Activated CD4-positive, CD25-positive, alpha-beta regulatory T cell treated with anti-CD3 and anti-CD28 coated beads, Interleukin-2, amount 50 U/mL, for 72 hours (primary cell): ENCODE data around the gene RSPO3.
"Not testable (repeated sequence)": the region's sequence is repeated elsewhere in the genome, so short reads cannot be mapped to it uniquely, and the experiment has no call there.

Experiments
- DNase-seq: peaks from one replicate; pipeline ENCODE4 v3.0.0; 2021

The RSPO3 gene, protein sequence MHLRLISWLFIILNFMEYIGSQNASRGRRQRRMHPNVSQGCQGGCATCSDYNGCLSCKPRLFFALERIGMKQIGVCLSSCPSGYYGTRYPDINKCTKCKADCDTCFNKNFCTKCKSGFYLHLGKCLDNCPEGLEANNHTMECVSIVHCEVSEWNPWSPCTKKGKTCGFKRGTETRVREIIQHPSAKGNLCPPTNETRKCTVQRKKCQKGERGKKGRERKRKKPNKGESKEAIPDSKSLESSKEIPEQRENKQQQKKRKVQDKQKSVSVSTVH

DNA sequence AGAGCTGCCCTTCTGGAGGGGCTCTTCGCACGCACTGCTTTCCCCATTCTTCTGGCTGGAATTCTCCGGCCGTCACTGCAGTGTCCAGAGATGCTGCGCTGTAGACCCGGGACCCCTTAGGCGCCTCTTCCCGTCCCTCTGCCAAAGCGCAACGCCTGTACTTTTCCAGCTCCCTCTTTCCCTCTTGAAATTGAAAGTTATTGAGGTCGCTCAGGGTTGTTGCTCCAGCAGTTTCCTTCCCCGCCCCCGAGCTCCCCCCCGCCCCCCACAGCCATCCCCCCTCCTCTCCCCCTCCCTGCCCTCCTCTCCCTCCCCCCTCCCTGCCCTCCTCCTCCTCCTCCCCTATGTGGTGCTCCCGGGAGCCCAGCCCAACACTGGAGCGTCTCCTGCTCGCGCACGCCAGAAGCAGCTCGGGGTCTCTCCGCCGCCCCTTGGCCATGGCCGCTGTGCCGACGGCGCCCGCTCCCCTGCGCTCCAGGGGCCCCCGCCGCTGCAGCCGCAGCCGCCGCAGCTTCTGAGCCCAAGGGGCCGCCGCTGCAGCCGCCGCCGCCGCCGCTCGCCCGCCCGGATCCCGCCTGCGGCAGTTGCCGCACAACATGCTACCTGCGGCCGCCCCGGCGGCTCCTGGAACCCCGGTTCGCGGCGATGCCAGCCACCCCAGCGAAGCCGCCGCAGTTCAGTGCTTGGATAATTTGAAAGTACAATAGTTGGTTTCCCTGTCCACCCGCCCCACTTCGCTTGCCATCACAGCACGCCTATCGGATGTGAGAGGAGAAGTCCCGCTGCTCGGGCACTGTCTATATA lies at the start of gene RSPO3:
RSPO3 (plus strand) TSS at position 374 of the 804 bp plus-strand sequence. CDS start 522 bp downstream, outside the sequence.
- peak; percentile 29 for DNase-seq

DNA sequence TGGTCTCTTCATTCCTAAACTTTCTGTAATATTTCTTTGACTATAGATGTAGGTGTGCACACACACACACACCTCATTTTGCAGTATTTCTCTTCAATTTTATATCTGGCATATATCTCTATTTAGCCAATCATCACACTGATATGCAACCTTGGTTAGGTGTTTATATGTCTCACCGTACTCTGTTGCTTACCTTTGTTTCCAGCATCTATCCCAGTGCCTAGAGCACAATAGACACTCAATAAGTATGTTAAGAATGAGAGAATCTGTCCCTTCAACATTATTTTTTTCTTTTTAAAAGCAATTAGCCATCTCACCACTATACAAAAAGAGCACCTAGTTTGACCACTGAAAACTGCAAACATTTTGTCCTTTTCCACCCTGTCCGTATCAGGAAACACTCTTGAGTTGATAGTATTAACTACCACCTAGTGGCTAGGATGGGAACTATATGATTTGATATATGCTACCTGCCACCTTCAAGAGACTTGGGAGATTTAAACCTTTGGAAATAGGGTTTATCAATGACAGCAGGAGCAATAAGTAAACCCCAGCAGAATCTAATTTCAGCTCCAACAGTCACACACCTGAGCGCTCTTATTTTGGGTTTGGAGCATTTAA lies 48.7 kb upstream of the RSPO3 start:
- no peak for DNase-seq

DNA sequence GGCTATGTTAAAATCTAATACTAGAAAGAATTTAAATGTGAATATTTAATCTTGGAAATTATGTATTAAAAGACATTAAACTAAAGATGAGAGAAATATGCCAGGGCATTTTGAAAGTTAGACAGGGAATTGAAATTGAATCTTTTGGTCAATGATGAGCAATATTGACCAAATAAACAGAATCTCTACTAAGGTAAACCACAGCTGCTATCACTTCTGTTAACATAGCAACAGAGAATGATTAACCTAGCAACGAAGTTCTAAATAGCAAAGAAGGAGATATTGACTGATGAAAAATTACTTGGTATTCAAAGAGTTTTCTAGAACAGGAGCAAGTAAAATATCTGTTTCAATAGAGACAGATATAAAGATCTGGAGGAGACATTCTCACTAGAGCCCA lies 45.2 kb upstream of the RSPO3 start:
- no peak for DNase-seq

DNA sequence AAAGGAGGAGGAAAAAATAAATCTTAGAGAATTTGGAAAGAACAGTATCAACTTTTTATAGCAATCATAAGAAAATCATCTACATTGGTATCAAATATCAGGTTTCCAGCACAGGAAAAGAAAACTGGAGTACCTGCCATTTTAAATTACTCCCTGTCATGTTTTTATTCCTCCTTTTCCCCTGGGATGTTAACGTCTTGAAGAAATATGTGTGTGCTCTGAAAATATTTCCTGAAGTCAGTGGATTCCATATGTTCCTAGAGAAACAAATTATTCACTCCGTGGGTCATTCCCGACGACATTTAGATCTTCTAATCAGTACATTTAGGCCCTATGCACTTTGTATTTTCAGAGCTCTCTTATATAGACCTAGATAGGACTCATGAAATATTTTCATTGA lies 42.0 kb upstream of the RSPO3 start:
- DNase-seq, result no peak

DNA sequence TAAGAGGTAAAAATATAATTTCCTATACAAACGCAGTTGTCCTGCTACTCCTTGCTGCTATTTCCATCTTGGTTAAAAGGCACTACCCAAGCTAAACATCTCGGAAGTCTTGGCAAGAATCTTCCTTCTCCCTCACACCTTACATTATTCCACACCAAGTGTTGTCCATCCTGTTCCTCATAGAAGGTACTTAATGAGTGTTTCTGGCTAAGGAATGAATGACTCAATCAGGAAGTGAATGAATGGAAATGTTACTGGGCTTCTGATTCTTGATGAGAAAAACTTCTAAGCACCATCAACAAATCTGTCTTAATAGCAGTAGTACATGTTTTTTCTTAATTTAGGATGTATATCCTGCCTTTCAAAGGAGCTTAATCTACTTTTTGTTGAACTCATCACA lies 40.6 kb upstream of the RSPO3 start:
- DNase-seq, result no peak

DNA sequence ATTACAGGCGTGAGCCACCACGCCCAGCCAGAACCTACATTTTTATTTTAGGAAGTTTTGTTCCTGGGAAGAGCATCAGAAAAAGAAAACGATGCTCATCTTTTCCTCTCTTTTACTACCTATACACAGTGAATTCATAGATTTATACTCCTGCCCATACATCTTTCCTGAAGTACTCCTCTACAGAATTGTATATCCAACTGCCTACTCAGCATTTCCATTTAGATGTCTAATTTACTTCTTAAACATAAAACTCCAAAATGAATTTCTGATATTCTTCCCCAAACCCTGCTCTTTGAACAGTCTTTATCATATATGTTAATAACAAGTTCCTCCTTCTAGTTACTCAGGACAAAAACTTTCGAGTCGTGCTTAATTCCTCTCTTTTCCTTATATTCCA lies 39.8 kb upstream of the RSPO3 start:
- no peak for DNase-seq

DNA sequence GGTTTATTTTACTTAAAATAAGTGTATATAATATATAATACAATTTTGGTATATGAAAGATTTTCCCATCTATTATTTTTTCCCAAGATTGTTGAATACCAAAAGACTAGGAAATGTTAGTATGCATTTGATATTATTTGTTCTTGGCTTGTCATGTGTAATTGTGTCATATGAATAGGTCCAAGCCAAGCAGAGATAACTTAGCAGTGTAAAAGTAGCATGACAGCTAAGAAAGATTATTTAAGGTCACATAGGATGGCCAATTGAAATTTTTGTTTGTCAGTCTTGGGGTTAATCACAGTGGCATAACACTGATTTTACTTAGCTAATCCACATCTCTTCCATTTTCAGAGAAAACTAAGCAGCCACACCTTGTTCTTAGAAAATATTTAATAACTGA lies 38.8 kb upstream of the RSPO3 start:
- no peak for DNase-seq

DNA sequence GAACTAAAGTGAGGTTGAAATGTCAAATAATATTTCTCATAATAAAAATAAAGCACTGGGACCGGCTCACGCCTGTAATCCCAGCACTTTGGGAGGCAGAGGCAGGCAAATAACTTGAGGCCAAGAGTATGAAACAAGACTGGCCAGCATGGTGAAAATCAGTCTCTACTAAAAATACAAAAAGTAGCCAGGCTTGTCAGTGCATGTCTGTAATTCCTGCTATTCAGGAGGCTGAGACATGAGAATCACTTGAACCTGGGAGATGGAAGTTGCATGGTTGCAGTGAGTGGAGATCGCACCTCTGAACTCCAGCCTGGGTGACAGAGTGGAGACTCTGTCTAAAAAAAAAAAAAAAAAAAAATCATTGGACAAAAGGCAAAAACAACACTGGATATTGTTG lies 38.4 kb upstream of the RSPO3 start:
- DNase-seq, result no peak

DNA sequence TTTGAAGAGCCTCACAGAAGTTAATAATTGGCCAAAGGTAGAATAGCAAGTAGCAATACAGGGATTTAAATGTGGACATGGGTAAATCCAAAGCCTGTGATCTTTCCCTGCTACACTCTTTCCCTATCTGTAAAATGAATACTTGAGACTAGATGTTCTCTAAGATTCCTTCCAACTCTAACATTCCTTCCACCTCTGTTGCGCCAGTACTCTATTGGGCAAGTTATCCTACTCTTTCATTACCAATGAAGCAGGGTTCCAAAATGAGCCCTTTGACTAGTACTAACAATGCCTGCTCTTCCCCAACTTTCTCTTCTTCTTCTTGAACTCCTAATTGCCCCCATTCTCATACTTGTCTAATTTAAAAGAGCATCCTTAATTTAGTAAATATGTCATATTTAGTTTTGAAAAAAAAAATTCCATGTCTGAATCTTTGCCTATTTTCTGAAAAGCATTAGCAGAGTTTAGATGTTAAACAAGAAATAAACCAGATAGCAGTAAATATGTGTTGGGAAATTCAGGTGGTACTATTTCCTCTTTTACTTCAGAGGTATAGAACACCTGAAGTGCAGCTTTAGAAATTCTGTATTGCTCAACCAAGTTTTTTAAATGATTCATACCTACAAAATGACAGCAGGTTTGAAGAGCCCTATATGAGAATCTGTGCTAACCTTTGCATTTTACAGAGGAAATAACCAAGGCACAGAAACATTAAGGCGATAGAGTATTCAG lies 35.1 kb upstream of the RSPO3 start:
- DNase-seq, result no peak

DNA sequence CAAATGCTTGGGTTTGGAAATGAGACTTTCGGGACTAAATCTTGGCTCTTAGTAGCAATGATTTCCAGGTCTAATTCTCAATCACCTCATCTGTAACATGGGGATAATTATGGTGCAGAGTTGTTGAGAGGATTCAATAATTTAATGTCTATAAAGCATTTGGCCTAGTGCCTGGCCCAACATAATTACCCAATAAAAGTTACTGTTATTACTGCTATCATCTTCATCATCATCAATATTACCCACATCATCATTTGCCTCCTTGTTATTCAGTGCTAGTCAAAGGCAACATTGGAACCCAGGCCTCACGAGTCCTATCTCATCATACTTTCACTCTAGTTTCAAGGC lies 34.5 kb upstream of the RSPO3 start:
- no peak for DNase-seq

DNA sequence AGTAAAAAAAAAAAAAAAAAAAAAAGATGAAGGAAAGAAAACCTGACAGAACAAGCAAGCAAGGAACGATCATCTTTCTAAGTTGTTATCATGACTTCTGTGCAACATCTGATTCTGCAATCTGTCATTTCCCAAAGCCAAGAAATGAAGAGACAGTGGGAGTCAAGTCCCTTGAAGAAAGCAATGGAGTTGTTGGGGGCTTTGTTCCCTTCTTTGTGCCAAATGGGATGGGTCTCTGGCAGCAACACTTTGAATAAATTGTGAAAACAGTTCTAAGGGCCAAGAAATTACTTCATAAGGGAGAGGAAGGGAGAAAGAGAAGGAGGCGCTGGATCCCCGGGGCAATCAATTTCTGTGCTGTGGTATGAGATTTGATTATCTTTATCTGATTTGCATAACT lies 33.3 kb upstream of the RSPO3 start:
- no peak for DNase-seq

DNA sequence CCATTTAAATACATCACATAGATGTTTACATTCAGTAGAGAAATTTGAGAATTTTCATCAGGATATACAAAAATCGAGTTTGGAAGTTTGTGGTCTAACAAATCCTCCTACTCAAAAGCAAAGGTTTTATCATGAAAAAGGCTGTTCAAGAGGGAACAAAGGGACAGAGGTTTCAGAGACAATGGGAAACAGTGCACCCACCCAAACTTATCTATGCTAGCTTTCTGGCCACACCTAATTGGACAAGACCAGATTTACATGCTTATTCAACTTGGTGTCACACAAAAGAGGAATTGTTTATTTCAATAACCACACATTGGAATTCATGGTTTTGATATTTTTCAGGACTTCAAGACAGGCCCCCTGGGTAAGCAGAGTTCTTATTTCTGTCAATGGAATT lies 28.4 kb upstream of the RSPO3 start:
- no peak for DNase-seq

DNA sequence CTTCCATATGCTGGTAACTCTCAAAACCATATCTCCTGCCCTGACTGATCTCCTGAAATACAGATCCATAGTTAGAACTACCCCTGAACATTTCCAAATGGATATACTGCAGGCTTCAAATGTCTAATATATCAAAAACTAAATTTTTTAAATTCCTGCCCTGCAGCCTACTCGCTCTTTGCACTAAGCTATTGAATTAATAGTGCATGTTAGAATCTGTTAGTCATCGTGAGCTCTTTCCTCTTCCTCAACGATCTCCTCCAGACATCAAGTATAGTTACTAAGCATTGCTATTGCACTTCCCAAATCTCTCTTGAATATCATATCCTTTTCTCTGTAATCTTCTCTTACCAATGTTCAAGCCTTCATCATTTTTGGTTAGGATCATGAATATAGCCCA lies 26.0 kb upstream of the RSPO3 start:
- DNase-seq, result no peak

DNA sequence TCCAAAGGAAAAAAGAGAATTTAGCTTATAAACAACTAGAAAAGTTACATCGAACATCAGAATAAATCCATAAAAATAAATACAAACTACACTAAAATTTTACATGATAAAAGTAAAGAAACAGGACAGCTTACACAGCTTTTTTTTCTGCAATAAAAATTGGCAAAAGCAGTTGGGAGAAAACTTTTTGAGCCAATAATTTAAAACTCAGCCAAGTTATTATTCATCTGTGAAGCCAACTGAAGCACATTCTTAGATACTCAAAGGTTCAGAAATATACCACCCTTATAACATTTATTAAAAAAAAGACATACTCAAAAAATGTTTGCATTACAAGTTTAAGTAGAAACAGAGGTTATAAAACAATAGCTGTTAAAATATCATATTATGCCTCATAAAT lies 23.7 kb upstream of the RSPO3 start:
- DNase-seq, result no peak

DNA sequence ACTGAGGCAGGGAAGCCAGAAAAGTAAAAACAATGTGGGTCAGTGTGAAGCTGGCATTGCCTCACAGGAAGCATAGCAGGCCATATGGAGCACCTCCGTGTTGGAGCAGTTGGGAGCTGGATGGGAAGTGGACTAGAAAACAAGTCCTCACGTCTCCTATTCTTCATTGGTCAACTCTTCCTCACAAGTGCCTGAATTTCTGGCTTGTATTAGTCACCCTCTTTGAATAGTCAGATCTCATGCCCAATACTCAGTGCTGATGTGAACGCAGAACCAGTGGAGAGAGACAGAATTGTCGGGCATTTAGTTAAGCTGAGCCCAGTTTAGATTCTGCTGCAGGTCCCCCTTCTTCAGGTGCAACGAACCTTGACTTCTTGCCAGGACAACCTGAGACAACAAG lies 22.3 kb upstream of the RSPO3 start:
- no peak for DNase-seq

DNA sequence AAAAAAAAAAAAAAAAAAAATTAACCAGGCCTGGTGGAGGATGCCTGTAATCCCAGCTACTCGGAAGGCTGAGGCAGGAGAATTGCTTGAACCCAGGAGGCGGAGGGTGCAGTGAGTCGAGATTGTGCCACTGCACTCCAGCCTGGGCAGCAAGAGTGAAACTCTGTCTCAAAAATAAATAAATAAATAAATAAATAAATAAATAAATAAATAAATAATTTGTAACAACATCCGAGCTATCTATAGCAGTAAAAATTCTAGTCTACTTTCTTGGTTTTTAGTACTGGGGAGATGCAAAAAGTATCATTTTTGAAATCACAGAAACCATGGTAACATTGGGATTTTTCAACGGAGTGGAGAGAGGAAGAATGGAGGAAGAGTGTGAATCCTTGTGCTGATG lies 21.0 kb upstream of the RSPO3 start:
- DNase-seq, result not testable (repeated sequence)

DNA sequence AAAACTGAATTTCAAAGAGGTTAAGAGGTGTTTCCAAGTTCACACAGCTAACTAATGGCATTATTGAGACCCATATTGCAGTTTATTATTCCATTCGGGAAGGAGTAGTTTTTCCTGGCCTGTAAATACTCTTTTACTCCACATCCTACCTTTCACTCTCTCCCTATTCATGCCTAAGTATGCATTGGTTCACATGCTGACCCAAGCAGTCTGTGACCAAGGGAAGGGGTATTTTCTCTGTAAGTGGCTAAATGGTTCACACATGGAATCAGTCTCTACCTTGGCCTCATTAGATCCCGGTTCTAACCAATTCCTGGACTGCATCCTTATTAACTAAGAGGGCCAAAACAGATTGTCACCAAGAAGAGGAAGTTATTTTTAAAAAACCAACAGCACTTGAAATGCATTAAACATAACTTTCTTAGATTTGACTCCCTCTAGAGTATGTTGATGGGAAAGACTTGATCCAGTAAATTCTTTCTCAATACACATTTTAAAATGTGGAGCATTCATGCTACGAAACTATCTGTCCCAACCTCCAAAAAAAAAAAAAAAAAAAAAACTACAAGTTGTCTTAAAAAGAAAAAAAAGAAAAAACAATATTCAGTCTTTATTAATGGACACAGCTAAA lies 17.8 kb upstream of the RSPO3 start:
- DNase-seq, result no peak

DNA sequence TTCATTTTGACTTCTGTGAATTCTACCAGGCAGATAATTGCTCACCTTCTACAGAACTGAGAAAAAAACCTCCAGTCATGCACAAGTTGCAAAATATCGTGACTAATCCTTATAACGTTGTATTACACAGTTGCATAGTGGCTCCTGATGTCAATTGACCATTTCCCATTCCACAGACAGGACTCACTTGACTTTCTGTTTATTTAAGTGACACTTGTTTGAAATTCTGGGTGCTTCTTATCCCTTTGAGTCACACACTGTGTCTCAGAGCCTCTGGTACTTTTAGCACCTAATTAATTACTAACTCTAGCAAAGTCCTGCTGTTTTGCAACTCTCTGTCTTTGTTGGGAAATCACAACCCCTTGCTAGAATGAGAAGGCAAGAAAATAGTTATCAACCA lies 16.2 kb upstream of the RSPO3 start:
- no peak for DNase-seq

DNA sequence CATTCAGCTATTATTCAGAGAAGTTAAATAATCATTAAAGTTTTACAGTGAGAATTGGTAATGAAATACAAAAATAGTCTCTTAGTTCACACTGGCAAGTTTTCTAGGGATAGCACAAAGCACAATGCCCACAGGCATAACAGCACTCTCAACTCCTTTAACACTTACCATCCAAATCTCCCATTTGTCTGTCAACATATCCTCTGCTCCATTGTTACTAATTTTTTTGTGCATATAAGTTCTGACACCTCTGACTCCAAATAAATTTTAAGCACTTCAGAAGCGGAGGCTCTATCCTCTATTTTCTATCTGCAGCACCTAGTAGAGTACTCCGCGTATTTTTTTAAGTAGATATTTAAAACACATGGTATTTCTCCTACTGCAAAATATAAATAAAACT lies 15.6 kb upstream of the RSPO3 start:
- no peak for DNase-seq

DNA sequence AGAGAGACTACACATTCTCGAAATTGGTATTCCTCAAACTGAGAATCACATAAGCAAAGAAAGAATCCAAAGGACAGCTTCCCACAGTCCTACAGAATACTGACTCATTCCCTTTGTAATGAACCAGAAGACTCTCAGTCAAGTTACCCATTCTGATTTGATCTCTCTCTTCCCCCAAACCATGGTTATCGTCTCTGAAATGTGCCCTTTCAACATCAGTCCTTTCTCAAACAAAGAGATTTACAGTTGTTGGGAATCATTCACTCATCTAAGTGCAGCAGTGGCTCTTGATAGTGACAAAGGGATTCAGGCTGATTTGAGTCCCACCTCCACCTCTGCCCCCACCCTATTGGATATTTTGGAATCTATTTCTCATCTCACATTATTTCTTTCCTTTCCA lies 15.0 kb upstream of the RSPO3 start:
- DNase-seq, result no peak

DNA sequence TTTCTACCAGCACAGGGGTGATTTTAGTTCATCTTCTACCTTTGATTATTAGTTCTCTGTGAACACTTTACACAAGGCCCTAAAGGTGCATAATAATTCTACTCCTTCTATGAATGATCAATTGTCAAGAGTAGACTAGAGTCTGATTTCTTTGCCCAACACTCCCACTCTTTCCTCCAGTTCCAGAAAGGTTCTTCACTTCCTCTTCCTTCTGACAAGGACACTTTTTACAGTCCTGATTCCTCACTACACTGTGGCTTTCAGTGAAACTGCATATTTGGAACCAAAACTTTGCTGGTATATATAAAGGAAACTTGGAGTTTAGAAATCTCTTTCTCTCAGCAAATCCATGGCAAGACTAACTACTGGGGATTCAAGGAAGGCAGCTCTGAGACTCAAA lies 10.6 kb upstream of the RSPO3 start:
- DNase-seq, result no peak

DNA sequence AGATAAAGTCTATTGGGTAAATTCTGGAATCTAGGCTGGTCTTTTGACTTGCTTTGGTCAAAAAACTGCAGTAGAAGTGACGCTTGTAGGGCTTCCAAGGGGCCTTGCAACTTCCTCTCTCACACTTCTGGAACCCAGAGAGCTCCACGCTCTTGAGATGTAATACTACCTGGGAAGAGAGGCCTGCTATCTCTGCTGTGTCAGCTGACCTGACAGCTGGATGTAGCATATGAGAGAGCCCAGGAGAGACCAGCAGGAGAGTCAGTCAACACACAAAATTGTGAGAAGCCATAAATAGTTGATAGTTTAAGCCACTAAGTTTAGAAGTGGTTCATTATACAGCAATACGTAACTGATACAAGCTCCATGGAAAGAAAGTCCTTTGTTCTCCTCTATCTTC lies 7.8 kb upstream of the RSPO3 start:
- DNase-seq, result no peak

DNA sequence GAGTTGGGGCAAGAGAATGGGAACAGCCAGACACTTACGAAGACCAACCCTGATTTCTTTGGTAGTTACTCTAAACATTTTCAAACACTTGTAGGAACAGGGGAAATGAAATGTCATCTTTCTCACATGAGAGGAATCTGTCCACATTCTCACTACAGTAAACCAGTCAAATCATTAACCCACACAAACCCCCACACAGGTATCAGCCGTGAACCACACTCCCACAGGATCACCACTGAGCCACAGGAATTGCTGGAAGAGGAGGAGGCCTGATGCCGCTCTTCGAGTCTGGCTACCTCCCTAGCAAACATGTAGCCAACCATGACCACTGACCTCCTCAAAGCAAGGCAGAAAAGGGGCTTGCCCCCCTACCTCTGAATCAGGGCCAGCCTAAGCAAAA lies 6.9 kb upstream of the RSPO3 start:
- DNase-seq, result no peak
